Suprapubic skin (tissue), 3 donors: ENCODE data around the gene CC2D2A.

Experiments
- EP300 ChIP-seq: sonication (generic); formaldehyde crosslinking; IDR thresholded peaks from one replicate; pipeline ENCODE4 v1.6.1; 2017; ENCODE audit warnings: antibody characterized with exemption
- POLR2A ChIP-seq, 2 donors: fragments of 450-650 bp; IDR thresholded peaks; one replicate each; pipeline ENCODE4 v1.6.1; 2017; ENCODE audit warnings: antibody characterized with exemption in 2 of 2, mild to moderate bottlenecking in 2 of 2, moderate library complexity in 2 of 2
- TF ChIP-seq, protein P1 (sequence below), 2 donors: fragments of 200-600 bp in 1 of 2; fragments of 450-650 bp in 1 of 2; sonication (generic) in 1 of 2; IDR thresholded peaks; one replicate each; pipeline ENCODE4 v1.5.1; 2016 to 2019; ENCODE audit warnings: antibody characterized with exemption in 2 of 2, mild to moderate bottlenecking in 1 of 2, moderate library complexity in 1 of 2

DNA sequence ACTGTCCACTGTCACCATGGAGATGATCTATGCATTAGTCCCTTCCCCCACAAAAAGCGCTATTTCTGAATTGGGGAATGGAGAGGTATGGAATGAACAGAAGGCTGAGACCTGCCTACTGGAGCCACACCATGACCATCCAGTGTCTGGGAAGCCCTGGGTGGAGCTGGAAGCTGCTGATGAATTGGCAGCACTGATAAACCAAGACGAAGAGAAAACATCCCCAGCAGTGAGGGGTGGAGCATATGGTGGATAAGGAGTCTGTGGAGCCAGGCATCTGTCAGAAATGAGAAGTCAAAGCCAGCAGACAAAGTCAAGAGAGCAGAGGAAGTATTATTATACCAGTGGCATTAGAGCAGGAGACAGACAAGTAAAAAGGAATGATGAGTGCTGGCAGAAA is 13.2 kb downstream of the CC2D2A start:
- TF ChIP-seq, protein P1, sequence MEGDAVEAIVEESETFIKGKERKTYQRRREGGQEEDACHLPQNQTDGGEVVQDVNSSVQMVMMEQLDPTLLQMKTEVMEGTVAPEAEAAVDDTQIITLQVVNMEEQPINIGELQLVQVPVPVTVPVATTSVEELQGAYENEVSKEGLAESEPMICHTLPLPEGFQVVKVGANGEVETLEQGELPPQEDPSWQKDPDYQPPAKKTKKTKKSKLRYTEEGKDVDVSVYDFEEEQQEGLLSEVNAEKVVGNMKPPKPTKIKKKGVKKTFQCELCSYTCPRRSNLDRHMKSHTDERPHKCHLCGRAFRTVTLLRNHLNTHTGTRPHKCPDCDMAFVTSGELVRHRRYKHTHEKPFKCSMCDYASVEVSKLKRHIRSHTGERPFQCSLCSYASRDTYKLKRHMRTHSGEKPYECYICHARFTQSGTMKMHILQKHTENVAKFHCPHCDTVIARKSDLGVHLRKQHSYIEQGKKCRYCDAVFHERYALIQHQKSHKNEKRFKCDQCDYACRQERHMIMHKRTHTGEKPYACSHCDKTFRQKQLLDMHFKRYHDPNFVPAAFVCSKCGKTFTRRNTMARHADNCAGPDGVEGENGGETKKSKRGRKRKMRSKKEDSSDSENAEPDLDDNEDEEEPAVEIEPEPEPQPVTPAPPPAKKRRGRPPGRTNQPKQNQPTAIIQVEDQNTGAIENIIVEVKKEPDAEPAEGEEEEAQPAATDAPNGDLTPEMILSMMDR (IDR thresholded peaks at IDR 0.05) = no peak
- no peak for TF ChIP-seq POLR2A (IDR thresholded peaks at IDR 0.05)
- TF ChIP-seq EP300 = no peak
